Gastroesophageal sphincter (tissue), 3 donors: ENCODE data around the gene DMGDH.

Experiments
- POLR2A ChIP-seq, 2 donors: fragments of 450-650 bp; IDR thresholded peaks; one replicate each; pipeline ENCODE4 v1.6.1; 2017; ENCODE audit warnings: antibody characterized with exemption in 2 of 2, mild to moderate bottlenecking in 2 of 2, moderate library complexity in 1 of 2
- TF ChIP-seq, protein P1 (sequence below), 4 experiments: fragments of 200-600 bp in 2 of 4; fragments of 450-650 bp in 2 of 4; sonication (generic) in 1 of 4; IDR thresholded peaks; one replicate each; pipeline ENCODE4 v1.5.1; 2017 to 2019; ENCODE audit warnings: antibody characterized with exemption in 4 of 4, mild to moderate bottlenecking in 2 of 4, moderate library complexity in 2 of 4

DNA sequence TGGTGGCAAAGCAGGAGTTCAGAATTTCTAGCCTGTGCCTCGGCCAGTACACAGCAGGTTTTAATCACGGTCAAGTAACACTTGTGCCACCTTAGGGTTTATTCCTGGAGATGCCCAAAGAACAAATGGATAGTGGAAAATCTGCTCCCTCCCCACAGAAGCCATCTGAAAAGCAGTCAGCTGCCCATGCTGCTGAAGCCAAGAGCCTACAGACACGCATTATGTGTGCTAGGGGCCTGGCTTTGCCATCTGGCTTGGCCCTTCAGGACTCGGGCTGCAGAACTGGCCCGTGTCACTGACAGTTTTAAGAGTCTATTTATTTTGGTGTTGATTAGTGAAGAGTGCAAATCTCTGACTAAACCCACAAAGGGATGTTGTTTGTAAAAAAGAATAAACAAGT, 95.5 kb downstream of the DMGDH start:
- TF ChIP-seq, protein P1, sequence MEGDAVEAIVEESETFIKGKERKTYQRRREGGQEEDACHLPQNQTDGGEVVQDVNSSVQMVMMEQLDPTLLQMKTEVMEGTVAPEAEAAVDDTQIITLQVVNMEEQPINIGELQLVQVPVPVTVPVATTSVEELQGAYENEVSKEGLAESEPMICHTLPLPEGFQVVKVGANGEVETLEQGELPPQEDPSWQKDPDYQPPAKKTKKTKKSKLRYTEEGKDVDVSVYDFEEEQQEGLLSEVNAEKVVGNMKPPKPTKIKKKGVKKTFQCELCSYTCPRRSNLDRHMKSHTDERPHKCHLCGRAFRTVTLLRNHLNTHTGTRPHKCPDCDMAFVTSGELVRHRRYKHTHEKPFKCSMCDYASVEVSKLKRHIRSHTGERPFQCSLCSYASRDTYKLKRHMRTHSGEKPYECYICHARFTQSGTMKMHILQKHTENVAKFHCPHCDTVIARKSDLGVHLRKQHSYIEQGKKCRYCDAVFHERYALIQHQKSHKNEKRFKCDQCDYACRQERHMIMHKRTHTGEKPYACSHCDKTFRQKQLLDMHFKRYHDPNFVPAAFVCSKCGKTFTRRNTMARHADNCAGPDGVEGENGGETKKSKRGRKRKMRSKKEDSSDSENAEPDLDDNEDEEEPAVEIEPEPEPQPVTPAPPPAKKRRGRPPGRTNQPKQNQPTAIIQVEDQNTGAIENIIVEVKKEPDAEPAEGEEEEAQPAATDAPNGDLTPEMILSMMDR (IDR thresholded peaks at IDR 0.05) = no peak
- no peak for TF ChIP-seq POLR2A (IDR thresholded peaks at IDR 0.05)
